GM12874 (cell line): ENCODE measurements around the gene RHEB.

ENCODE experiments used
- CTCF ChIP-seq: IDR thresholded peaks from 2 replicates; pipeline ENCODE4 v1.5.1; 2011; ENCODE audit warnings: low read depth, mild to moderate bottlenecking, control low read depth, low read length, moderate library complexity; ENCODE audit not compliant: insufficient read depth

RHEB gene

GRCh38 chr7:151495360-151495759 lies 24.3 kb downstream of the RHEB start:
- no peak for TF ChIP-seq CTCF

- TF ChIP-seq CTCF: no peak
Measured at GRCh38 chr7:151494298-151495284, 25.1 kb downstream of the RHEB start.

GRCh38 chr7:151493083-151493482 lies 26.6 kb downstream of the RHEB start:
- TF ChIP-seq CTCF: no peak

GRCh38 chr7:151491859-151492258 lies 27.8 kb downstream of the RHEB start:
- no peak for TF ChIP-seq CTCF

GRCh38 chr7:151490456-151491105 lies 29.1 kb downstream of the RHEB start:
- no peak for TF ChIP-seq CTCF

- TF ChIP-seq CTCF: no peak
Measured at GRCh38 chr7:151489498-151489897, 30.2 kb downstream of the RHEB start.

GRCh38 chr7:151488096-151488495 lies 31.6 kb downstream of the RHEB start:
- no peak for TF ChIP-seq CTCF
